PC-9 (cell line): Measurements from ENCODE around the gene PUM1.

Source experiments
- CTCF ChIP-seq: fragments of 200-600 bp; sonication (generic); conservative IDR thresholded peaks from 2 replicates; pipeline ENCODE4 v1.6.1; 2017; ENCODE audit warnings: mixed run types, antibody characterized with exemption, mild to moderate bottlenecking, moderate library complexity
- EZH2 ChIP-seq: fragments of 200-600 bp; sonication (generic); IDR thresholded peaks from 2 replicates; pipeline ENCODE4 v1.8.0; 2017; ENCODE audit warnings: antibody characterized with exemption, low read depth

- TF ChIP-seq CTCF (no peak), EZH2 (no peak)
Observed at GRCh38 chr1:31065310-31066217, at the start of gene PUM1.
